ENCODE data around the gene MGAT1. TPM values are rescaled to one million over a fixed set of nuclear protein-coding genes. Genes with fewer than 3 reads are reported as not detected.
"Not testable (repeated sequence)": the region's sequence is repeated elsewhere in the genome, so short reads cannot be mapped to it uniquely, and the experiment has no call there.

MGAT1 gene
- total and polyA plus RNA-seq, 5 experiments from 2014 or later, result 108 to 205 (median 149) TPM

DNA sequence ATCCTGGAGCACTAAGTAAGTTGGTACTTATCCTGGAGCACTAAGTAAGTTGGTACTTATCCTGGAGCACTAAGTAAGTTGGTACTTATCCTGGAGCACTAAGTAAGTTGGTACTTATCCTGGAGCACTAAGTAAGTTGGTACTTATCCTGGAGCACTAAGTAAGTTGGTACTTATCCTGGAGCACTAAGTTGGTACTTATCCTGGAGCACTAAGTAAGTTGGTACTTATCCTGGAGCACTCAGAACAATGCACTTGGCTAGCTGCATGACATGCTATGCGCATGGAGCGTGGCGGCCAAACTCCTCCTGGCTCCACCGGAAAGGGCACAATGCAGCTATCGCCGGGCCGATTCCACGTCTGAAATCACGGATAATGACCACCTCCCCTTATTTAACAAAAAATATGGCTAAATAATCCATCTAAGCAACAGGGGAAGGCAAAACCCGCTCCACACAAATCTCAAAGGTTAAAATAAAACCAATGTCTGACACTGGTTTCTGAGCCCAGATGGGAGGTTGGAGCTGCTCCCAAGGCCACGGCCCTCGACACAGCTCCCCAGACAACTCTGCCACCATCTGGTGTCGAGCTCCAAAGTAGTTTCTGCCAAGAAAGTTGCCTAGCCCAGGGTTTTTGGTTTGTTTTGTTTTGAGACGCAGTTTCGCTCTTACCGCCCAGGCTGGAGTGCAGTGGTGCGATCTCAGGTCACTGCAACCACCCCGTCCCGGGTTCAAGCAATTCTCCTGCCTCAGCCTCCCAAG is 13.8 kb downstream of the MGAT1 start:
- Mint-ChIP-seq H3K4me1 (peaks cover 25 to 71% (median 55%) of the 10 kb centered on the region in 4 donors), H3K27ac (peak overlapping the region in 5 of 10 donors; percentile 15 to 62 (median 36)), H3K36me3 (peaks cover 0 to 48% (median 0%) of the 10 kb centered on the region in 3 donors), H3K4me3 (peak overlapping the region in 1 of 10 donors; percentile 24)
- not testable (repeated sequence) for H3K9me3 Mint-ChIP-seq, ATAC-seq, H3K27me3 Mint-ChIP-seq, DNase-seq
- POLR2A ChIA-PET, result interaction anchor here (0.8 to 2.6 kb wide), 5 partner anchors 13 to 72 kb away, joined by 3 to 19 read pairs (median 7); partner anchors contain the start of genes MGAT1 and ZFP62

DNA sequence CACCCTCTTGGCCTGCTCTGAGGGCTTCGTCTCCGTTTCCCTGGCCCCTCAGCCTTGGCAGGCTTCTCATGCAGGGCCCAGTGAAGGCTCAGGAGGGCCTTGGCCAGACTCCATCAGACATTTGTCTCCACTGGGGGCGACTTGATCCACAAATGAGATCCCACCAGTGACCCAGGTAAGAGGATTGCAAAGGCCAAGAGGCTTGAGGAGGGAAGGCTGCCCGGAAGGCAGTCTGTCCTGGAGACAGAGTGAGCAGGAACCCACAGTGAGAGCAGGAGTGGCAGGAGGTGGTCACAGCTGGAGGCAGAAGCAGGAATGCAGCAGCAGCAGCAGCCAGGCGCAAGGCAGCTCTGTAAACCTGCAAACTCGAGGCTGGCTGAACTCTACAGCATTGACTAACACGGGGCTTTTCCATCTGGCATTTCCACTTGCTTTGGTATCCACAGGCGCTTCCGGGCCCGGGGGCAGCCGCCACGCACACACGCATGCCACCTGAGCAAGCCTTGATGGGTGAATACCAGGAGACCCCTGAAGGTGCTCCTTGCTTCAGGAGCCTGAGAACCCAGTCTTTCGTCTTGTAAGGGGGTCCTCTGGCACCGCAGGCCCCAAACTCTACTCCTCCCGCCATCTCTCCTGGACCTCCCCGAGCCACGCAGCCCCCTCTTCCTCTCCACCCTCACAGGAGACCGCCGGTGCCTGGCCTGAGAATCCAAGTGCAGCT is 14.7 kb downstream of the MGAT1 start:
- DNase-seq, result no peak
- POLR2A ChIA-PET, result interaction anchor here (0.6 to 2.6 kb wide), 3 partner anchors 16 to 72 kb away, joined by 3 to 11 read pairs (median 5); no protein-coding TSS in a partner anchor

DNA sequence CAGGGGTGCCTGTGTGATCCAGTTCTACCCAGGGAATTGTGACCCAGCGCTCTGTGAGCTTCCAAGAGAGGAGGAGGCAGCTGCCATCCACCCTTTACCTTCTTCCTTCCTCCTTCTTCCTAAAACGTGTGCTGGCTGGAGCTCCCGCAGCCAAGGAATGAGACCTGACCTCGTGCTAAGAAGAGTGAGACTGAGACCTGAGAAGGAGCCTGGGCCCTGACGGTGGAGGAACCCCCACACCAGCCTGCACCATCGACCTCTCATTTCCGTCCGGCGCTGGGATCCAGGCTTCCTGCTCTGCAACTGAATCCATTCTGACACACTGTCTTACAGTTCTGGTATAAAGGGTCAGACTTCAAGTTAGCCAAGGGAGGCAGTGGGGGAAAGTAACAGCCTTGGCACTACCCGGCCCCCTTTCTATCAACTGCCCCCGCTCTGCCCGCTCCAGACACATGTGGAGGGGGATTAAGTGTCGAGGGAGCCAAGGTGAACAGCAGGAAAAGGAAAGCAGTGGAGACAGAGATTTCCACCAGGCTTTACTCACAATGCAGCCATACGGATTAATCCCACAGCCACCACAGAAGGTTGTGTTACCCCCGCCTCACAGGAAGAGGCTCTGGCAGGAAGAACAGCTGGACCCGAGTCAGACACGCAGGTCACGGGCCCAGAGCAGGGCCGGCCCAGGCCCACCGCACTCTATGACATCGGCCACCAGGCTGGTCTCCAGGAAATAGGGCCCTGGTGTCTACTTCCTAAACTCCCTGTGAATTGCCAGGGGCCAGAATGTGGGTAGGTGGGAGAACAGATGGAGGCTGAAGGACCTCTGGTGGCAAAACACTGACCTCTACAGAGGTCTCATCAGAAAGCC is 15.8 kb downstream of the MGAT1 start:
- H3K9me3 Mint-ChIP-seq, result no peaks in the 10 kb centered on the region
- ATAC-seq, result no peak
- peaks cover 0 to 30% (median 0%) of the 10 kb centered on the region in 3 donors for H3K36me3 Mint-ChIP-seq
- peak overlapping the region in 2 of 10 donors; percentile 10 to 44 for H3K4me3 Mint-ChIP-seq
- H3K4me1 Mint-ChIP-seq, result peaks cover 26 to 75% (median 56%) of the 10 kb centered on the region in 4 donors
- no peak for DNase-seq
- POLR2A ChIA-PET, result interaction anchor here (1.3 to 3.2 kb wide), 5 partner anchors 15 to 74 kb away, joined by 5 to 24 read pairs (median 11); partner anchors contain the start of genes MGAT1 and ZFP62
- H3K27me3 Mint-ChIP-seq, result no peaks in the 10 kb centered on the region
- H3K27ac Mint-ChIP-seq, result peak overlapping the region; percentile 71 to 92 (median 87)

More for the DNA sequence above, 14.7 kb downstream of the MGAT1 start:
- no peak for ATAC-seq
- Mint-ChIP-seq H3K4me1 (peaks cover 23 to 68% (median 52%) of the 10 kb centered on the region in 4 donors), H3K4me3 (peak overlapping the region in 1 of 10 donors; percentile 1), H3K9me3 (no peaks in the 10 kb centered on the region), H3K36me3 (peaks cover 0 to 38% (median 0%) of the 10 kb centered on the region in 3 donors), H3K27ac (peak overlapping the region; percentile 31 to 92 (median 76)), H3K27me3 (no peaks in the 10 kb centered on the region)

DNA sequence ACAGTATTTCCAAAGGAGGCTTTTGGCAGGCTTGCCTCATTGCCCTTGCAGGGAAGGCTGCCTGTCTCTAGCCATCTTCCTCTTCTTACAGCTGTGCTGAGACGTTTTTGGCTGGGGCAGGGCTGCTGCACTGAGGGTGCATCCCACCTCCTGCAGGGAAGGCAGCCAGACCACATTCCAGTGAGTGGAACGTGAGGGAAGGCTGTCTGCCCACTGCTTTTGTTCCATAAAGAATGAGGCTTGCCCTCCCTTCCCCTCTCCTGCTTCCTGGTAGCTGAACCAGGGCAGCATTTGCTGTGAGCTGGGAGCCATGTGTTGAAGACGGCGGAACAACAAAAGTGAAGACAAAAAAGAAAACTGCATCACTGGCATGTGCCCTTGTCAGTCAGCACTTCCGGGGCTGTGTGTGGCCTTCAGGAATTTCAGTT is 16.8 kb downstream of the MGAT1 start:
- H3K36me3 Mint-ChIP-seq, result peaks cover 0 to 21% (median 0%) of the 10 kb centered on the region in 3 donors
- DNase-seq (no peak), ATAC-seq (no peak)
- H3K4me3 Mint-ChIP-seq, result peak overlapping the region in 2 of 10 donors; percentile 14 to 44
- H3K9me3 Mint-ChIP-seq, result no peaks in the 10 kb centered on the region
- H3K27me3 Mint-ChIP-seq, result no peaks in the 10 kb centered on the region
- peaks cover 26 to 67% (median 50%) of the 10 kb centered on the region in 4 donors for H3K4me1 Mint-ChIP-seq
- H3K27ac Mint-ChIP-seq, result peak overlapping the region; percentile 70 to 92 (median 86)
- POLR2A ChIA-PET, result interaction anchor here (1.4 to 3.2 kb wide), 4 partner anchors 16 to 75 kb away, joined by 7 to 24 read pairs (median 16); partner anchors contain the start of genes MGAT1 and ZFP62

DNA sequence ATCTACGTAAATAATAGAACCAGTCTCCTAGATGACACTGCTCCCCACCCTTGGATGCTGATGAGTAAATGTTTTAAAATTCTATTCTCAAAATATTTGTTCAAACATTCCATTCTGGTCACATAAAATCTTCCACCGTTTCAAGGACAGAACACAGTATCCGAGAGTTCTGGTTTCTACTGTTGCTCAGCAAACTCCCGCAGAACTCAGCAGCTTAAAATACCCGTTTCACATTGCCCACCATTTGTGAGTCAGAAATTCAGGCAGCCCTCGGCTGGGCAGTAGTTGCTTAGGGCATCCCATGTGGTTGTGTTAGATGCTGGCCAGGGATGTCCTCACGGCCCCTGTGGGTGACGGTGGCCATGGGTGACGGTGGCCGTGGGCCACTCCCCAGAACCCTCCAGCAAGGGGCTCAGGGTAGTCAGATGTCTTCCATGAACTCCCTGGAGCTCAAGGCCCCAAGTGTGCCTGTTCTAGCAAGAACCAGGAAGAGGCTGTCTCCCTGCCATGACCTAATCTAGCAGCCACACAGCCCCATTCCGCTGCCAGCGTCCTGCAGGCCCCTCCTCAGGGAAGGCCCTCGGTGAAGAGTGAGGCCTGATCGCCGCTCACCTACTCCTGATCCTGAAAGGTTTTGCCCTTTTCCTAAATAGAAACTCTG is 17.4 kb downstream of the MGAT1 start:
- H3K27me3 Mint-ChIP-seq, result no peaks in the 10 kb centered on the region
- peak overlapping the region in 4 of 10 donors; percentile 14 to 44 (median 28) for H3K4me3 Mint-ChIP-seq
- peak overlapping the region in 9 of 10 donors; percentile 77 to 92 (median 87) for H3K27ac Mint-ChIP-seq
- H3K9me3 Mint-ChIP-seq, result no peaks in the 10 kb centered on the region
- peaks cover 0 to 16% (median 0%) of the 10 kb centered on the region in 3 donors for H3K36me3 Mint-ChIP-seq
- ATAC-seq, result no peak
- DNase-seq, result no peak
- H3K4me1 Mint-ChIP-seq, result peaks cover 22 to 62% (median 46%) of the 10 kb centered on the region in 4 donors
- POLR2A ChIA-PET, result interaction anchor here (1.3 to 3.6 kb wide), 6 partner anchors 9 to 75 kb away, joined by 4 to 29 read pairs (median 16); partner anchors contain the start of genes MGAT1 and ZFP62

DNA sequence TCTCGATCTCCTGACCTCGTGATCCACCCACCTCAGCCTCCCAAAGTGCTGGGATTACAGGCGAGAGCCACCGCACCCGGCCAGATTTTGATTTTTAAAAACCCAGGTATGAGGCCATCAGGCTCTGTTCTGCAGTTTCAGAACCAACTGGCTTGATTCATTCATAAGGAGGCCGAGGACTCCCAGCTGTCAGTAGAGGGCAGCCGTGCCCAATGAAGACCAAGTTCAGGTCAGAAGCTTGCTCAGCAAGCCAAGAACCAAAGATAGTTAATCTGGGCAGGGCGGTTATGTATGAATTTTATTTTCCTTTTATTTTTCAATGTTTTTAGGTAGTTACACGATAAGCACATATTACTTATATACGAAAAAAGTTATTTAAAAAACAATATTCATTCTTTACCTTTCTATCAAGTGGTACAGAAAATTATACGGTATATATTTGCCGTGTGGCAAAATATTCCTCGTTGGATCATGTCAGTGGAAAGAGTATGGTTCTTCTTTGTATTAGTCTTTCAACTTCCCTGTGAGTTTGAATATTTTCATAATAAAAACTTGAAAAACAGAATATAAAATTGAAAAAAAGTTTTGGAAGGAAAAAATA is 18.0 kb downstream of the MGAT1 start:
- Mint-ChIP-seq H3K4me3 (no peak overlapping the region), H3K27me3 (no peaks in the 10 kb centered on the region), H3K9me3 (no peaks in the 10 kb centered on the region), H3K27ac (peak overlapping the region; percentile 8 to 87 (median 47)), H3K4me1 (peaks cover 23 to 57% (median 44%) of the 10 kb centered on the region in 4 donors), H3K36me3 (peaks cover 0 to 9% (median 0%) of the 10 kb centered on the region in 3 donors)
- peak; percentile 78 to 91 for ATAC-seq
- POLR2A ChIA-PET, result interaction anchor here (1.3 to 3.6 kb wide), 5 partner anchors 10 to 76 kb away, joined by 4 to 29 read pairs (median 22); partner anchors contain the start of genes MGAT1 and ZFP62
- peak; percentile 48 to 91 (median 70) for DNase-seq

DNA sequence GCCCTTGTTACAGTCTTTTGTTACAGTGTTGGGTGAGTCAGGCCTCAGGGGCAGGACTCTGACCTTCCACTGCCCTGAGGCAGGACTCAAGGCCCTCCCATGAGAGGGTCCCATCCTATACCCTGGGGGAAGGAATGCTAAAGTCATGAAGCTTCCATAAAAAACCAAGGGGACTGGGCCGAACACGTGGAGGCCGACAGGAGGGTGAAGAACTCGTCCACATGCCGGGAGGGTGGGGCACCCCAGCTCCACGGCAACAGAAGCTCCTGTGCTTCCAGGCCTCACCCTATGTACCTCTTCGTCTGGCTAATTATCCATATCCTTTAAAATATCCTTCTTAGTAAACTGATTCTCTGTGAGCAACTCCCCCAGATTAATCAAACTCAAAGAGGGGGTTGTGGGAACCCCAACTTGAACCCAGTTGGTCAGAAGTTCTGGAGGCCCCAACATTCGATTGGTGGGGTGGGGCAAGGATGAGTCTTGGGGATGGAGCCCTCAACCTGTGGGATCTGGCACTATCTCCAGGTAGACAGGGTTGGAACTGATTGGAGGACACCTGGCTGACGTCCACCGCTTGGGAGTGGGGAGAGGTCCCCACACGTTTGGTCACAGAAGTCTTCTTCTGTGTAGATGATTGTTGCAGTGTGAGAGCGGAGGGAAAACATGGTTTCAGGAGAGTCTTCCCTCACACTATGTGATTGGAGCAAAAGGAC is 19.1 kb downstream of the MGAT1 start:
- Mint-ChIP-seq H3K27me3 (no peaks in the 10 kb centered on the region), H3K9me3 (no peaks in the 10 kb centered on the region), H3K36me3 (peaks cover 0 to 2% (median 0%) of the 10 kb centered on the region in 3 donors), H3K27ac (peak overlapping the region in 7 of 10 donors; percentile 0 to 68 (median 21)), H3K4me1 (peaks cover 23 to 56% (median 44%) of the 10 kb centered on the region in 4 donors), H3K4me3 (no peak overlapping the region)
- ATAC-seq (no peak), DNase-seq (no peak)
- POLR2A ChIA-PET, result interaction anchor here (1.2 to 3.6 kb wide), 6 partner anchors 11 to 77 kb away, joined by 3 to 29 read pairs (median 13); partner anchors contain the start of genes MGAT1 and ZFP62

DNA sequence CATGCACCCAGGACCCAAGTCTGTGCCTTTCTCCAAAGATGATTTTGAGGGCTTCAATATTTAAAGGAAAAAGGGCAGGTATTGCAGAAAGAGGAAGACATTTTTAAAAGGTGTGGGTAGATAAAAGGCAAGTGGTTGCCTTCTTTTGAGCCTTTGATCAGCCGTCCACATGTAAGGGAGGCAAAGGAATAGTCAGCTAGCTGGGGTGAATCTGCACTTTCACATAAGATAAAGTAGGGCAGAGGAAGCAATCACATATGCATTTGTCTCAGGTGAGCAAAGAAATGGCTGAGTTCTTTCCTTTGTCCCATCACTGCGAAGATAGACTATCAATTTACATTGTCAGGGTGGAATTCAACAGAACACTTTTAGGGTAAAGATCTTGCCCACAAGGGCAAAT is 19.9 kb downstream of the MGAT1 start:
- ATAC-seq (peak in 1 of 2 donors; percentile 64), DNase-seq (no peak)
- H3K9me3 Mint-ChIP-seq, result no peaks in the 10 kb centered on the region
- no peaks in the 10 kb centered on the region for H3K27me3 Mint-ChIP-seq
- POLR2A ChIA-PET, result interaction anchor here (1.2 to 3.6 kb wide), 3 partner anchors 28 to 77 kb away, joined by 3 to 29 read pairs (median 4); no protein-coding TSS in a partner anchor
- H3K36me3 Mint-ChIP-seq, result peaks cover 0 to 2% (median 0%) of the 10 kb centered on the region in 3 donors
- no peak overlapping the region for H3K4me3 Mint-ChIP-seq
- peaks cover 19 to 49% (median 39%) of the 10 kb centered on the region in 4 donors for H3K4me1 Mint-ChIP-seq
- H3K27ac Mint-ChIP-seq, result peak overlapping the region in 5 of 10 donors; percentile 6 to 63 (median 24)

DNA sequence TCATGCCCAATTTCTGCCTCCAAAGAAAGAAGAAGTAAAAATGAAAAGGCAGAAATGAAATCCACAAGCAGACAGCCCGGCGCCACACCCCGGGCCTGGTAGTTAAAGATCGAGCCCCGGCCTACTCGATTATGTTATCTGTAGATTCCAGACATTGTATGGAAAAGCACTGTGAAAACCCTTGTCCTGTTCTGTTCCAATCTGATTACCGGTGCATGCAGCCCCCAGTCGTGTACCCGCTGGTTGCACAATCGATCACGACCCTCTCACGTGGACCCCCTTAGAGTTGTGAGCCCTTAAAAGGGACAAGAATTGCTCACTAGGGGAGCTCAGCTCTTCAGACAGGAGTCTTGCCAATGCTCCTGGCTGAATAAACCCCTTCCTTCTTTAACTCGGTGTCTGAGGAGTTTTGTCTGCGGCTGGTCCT is 20.7 kb downstream of the MGAT1 start:
- H3K27ac Mint-ChIP-seq, result peak overlapping the region in 2 of 10 donors; percentile 46 to 73
- H3K9me3 Mint-ChIP-seq, H3K4me3 Mint-ChIP-seq, DNase-seq, H3K27me3 Mint-ChIP-seq, H3K36me3 Mint-ChIP-seq, ATAC-seq: not testable (repeated sequence)
- peaks cover 14 to 42% (median 33%) of the 10 kb centered on the region in 4 donors for H3K4me1 Mint-ChIP-seq
- POLR2A ChIA-PET, result interaction anchor here (1.3 to 3.6 kb wide), 2 partner anchors 28 to 49 kb away, joined by 4 to 29 read pairs; no protein-coding TSS in a partner anchor

DNA sequence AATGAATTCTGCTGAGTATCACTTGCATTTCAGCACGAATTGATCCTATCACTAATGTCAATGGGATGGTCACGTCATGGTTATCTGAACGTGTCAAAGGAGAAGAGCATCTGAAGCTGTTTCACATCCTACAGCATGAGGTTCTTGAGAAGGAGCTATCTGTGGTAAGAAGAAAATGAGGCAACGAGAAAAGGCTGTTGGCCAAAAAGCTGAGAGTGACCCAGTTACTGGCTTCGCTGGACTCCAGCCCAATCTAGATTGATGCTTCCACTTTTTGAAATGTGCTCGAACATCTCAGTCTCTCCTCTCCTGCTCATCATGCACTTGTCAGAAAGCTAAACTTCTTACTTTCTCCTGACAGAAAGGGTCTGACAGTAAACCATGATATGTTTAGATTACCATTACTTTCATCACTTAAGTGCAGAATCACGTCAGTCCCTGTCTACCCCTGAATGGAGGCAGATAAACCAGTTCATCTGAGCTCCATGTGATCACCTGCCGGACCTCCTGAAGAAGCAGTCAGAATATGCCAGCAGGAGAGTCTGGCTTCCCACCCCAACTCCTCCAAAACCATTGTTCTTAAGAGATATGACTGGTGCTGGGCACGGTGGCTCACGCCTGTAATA is 22.5 kb downstream of the MGAT1 start:
- Mint-ChIP-seq H3K4me3 (no peak overlapping the region), H3K27ac (peak overlapping the region in 1 of 10 donors; percentile 51), H3K9me3 (no peaks in the 10 kb centered on the region), H3K27me3 (peaks cover 0 to 4% (median under 1%) of the 10 kb centered on the region in 5 donors), H3K4me1 (peaks cover 6 to 25% (median 20%) of the 10 kb centered on the region in 4 donors), H3K36me3 (no peaks in the 10 kb centered on the region)
- DNase-seq, result no peak
- POLR2A ChIA-PET, result no interaction called here
- no peak for ATAC-seq

Measured in naive thymus-derived CD8-positive, alpha-beta T cell (primary cell).